Airway epithelial cell (primary cell): ENCODE measurements around the gene IFNL4. TPM values are rescaled to one million over a fixed set of nuclear protein-coding genes. Genes with fewer than 3 reads are reported as not detected.

Source experiments
- total RNA-seq: library from RNA; depleted of rRNA; stranded (reverse); fragments of >200 nt; gene quantifications from 2 replicates; pipeline ENCODE4 v1.2.3, GENCODE V29; 2015

The IFNL4 gene
- not detected in 2 replicates for total RNA-seq

DNA sequence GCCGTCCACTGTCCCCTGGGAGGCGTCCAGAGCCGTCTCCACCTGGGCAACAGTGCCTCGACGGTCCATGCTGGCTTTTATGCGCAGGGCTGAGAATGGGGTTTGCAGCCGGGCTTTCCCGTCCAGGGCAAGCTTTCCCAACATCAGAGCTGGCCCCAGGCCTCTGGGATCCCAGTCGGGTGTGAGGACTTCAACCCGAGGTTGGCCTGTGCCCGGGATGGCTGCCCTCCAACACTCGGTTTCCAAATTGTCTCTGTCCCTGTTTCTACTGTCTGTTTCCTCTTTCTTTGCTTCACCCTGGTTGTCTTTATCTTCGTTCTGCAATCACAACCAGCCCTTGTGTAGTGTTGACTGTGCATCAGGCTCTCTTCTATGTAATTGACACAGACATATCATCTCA lies at the start of gene IFNL4:
TSS of gene IFNL4 (minus strand) at position 51 of the 400 bp plus-strand sequence.

DNA sequence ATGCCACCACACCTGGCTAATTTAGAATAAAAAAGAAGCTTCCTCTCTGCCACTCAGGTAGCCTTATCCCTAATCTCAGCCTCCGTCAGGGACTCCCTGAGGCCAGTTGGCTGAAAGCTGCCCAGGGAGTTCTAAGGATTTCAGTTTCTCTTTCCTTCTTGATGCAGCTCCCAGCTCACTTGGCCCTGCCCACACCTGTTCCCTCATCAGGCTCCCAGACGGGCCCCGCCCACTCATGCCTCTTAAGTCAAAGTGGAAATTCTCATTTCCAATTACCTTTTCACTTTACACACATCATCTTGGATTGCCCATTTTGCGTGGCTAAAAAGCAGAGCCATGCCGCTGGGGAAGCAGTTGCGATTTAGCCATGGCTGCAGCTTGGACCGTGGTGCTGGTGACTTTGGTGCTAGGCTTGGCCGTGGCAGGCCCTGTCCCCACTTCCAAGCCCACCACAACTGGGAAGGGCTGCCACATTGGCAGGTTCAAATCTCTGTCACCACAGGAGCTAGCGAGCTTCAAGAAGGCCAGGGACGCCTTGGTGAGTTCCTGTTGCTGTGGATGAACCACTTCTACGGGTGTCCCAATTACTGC lies 47.5 kb upstream of the IFNL4 start, which contains the start of gene IFNL1:
TSS of gene IFNL1 (plus strand) at position 353 of the 591 bp plus-strand sequence. CDS start at position 368, 15 bp downstream.

DNA sequence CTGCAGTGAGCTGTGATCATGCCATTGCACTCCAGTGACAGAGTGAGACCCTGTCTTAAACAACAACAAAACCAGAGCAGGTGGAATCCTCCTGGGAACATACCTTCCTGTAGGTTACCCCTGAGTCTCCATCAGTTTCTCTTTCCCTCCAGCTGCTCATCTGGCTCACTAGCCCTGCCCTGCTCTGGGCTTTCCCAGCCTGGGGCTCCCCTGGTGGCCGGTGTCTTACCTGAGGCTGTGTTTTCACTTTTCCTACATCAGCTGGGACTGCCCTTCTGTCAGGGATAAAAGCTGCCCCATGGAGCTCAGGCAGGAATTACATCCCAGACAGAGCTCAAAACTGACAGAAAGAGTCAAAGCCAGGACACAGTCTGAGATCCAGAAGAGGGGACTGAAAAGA lies 19.4 kb upstream of the IFNL4 start, which contains the start of gene IFNL2:
TSS of gene IFNL2 (plus strand) at position 312 of the 400 bp plus-strand sequence. CDS start 173 bp downstream, outside the sequence.

DNA sequence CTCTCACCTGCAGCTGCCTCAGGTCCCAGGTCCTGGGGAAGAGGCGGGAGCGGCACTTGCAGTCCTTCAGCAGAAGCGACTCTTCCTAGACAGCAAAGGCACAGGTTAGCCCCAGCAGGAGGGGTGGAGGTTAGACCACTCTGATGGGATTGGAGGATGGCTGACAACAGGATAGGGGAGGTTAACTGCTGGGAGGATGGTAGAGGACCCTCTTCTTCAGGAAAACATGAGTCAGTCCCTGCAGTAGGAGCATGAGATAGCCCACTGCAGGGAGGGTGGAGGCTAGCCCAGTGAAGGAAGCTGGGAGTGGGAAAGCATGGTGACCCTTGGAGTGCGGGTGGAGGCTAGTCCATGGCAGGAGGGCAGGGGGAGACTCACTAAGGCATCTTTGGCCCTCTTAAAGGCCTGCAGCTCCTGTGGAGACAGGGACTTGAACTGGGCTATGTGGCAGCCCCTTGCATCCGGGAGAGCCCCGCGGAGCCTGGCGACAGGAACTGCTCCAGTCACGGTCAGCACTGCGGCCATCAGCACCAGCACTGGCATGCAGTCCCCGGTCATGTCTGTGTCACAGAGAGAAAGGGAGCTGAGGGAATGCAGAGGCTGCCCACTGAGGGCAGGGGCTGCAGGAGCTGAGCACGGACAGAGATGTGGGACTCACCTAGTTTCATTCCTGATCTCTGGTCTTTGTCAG lies 4.1 kb downstream of the IFNL4 start, which contains the start of gene IFNL3:
TSS of gene IFNL3 (minus strand) at position 597 of the 691 bp plus-strand sequence. CDS start at position 558, 39 bp downstream.

DNA sequence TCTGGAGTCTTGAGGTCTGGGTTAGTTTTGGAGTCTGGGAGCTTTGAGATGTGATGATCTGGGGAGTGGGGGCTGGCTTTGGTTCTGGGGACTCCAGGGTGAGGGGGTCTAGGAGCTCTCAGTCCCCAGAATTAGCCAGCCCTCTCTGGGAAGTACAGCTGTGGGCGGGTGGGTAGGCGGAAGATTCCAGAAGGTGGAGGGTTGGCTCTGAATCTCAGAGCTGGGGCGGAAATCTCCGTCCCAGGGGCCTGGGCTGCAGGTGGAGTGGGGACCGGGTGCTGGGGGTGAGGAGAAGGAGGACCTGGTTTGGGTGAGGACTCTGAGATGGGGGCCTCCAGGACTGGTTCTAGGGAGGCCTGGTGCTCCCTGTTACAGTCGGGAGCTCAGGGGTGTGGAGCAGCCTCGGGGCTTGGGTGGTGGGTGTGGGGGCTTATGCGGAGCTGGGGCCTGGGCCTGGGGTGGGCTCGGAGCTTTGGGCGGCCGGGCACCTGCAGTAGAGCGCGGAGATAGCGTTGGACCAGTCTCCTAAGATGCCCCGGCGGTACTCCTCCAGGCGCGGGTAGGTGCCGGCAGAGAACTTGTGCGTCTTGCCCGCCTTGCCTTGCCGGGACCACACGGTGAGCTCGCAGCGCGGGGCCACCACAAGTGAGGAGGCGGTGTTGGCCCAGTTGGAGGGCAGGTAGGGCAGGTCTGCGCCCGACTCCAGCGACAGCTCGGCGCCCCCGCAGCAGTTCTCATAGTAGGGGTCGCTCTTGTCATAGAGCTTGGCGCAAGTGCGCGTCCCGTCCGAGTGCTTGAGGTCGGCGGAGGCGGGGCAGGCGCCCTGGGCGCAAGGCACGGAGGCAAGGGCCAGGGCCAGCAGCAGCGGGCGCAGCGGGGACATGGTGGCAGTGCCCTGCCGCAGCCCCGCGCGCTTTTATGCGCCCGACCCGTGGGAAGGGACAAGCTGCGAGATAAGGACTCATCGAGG lies 45.0 kb downstream of the IFNL4 start, which contains the start of gene SYCN:
TSS of gene SYCN (minus strand) at position 892 of the 970 bp plus-strand sequence. CDS start at position 883, 9 bp downstream.

DNA sequence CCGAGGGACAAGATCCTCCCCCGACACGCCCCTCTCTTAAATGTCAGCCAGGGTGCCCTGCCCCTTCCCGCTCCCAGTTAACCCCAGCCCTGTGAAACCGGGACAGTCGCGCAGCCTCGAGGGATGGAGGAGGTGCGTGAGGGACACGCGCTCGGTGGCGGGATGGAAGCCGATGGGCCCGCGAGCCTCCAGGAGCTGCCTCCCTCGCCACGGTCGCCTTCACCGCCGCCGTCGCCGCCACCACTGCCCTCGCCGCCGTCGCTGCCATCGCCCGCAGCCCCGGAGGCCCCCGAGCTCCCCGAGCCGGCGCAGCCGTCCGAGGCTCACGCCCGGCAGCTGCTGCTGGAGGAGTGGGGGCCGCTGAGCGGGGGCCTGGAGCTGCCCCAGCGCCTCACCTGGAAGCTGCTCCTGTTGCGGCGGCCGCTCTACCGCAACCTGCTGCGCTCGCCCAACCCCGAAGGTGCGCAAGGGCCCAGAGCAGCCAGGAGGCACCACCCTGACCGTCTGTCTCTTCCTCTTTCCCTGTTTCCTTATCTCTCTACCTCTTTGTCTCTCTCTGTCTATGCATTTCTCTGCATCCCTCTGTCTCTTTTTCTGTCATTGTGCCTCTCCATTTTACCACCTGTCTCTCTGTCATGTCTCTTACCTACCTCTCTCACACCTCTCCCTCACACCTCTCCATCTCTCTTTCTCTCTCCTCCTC lies 51.6 kb downstream of the IFNL4 start, which contains the start of gene NCCRP1:
TSS of gene NCCRP1 (plus strand) at position 105 of the 703 bp plus-strand sequence. CDS start at position 124, 19 bp downstream.

Other genes starting within 250 kb of the IFNL4 start
- gene FBXO27, start 216.3 kb downstream of the IFNL4 start, total RNA-seq, result 9.2 and 11.9 TPM in 2 replicates
- 1.4 and 1.8 TPM in 2 replicates for gene ACP7, start 164.5 kb downstream of the IFNL4 start, total RNA-seq
- gene PAK4, start 123.1 kb downstream of the IFNL4 start, total RNA-seq, result 28.1 and 29.4 TPM in 2 replicates
- gene NCCRP1, start 51.9 kb downstream of the IFNL4 start, total RNA-seq, result 38.0 and 41.0 TPM in 2 replicates
- not detected in 2 replicates for gene SYCN, start 44.6 kb downstream of the IFNL4 start, total RNA-seq
- not detected in 2 replicates for gene IFNL3, start 3.9 kb downstream of the IFNL4 start, total RNA-seq
- gene IFNL2, start 19.5 kb upstream of the IFNL4 start, total RNA-seq, result not detected in 2 replicates
- gene IFNL1, start 47.6 kb upstream of the IFNL4 start, total RNA-seq, result not detected in 2 replicates
- 0.05 and 0.28 TPM in 2 replicates for gene LRFN1, start 72.0 kb upstream of the IFNL4 start, total RNA-seq
- gene GMFG, start 87.2 kb upstream of the IFNL4 start, total RNA-seq, result 0.71 TPM in 1 of 2 replicates, not detected in the other
- 50.6 and 63.3 TPM in 2 replicates for gene SAMD4B, start 93.6 kb upstream of the IFNL4 start, total RNA-seq
- 42.3 and 52.8 TPM in 2 replicates for gene PAF1, start 142.2 kb upstream of the IFNL4 start, total RNA-seq
- gene MED29, start 142.5 kb upstream of the IFNL4 start, total RNA-seq, result 18.8 and 22.2 TPM in 2 replicates
- gene ZFP36, start 158.0 kb upstream of the IFNL4 start, total RNA-seq, result 43.6 and 79.2 TPM in 2 replicates
- gene PLEKHG2, start 163.8 kb upstream of the IFNL4 start, total RNA-seq, result 22.6 and 30.9 TPM in 2 replicates
- 1,883 and 2,869 TPM in 2 replicates for gene RPS16, start 187.1 kb upstream of the IFNL4 start, total RNA-seq
- gene SUPT5H, start 196.7 kb upstream of the IFNL4 start, total RNA-seq, result 57.2 and 82.5 TPM in 2 replicates
- 98.2 and 103 TPM in 2 replicates for gene TIMM50, start 232.0 kb upstream of the IFNL4 start, total RNA-seq